ENCODE measurements around the gene MTSS2. TPM values are rescaled to one million over a fixed set of nuclear protein-coding genes. Genes with fewer than 3 reads are reported as not detected.

The MTSS2 gene
- total and polyA plus RNA-seq, 2 of the 8 experiments (the other 6 are each of a cell fraction or from before 2014, with no cell fraction given), result 23.3 to 36.7 TPM

DNA sequence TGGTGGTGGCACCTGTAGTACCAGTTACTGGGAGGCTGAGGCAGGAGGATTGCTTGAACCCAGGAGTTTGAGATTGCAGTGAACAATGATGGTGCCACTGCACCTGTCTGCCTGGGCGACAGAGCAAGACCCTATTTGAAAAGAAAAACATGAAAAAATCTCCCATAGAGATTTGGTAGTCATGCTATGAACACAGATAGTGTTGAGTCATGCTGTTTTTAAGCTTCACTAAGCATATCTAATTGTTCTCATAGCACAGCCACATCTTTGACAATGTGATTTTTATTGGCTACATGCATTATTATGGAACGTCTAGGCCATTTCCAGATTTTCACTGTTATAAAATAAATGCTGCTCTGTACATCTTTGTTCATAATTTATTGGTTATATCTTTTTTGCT is 33.5 kb downstream of the MTSS2 start (continued):
- TF ChIP-seq ATF2 (IDR thresholded peaks at IDR 0.05; ENCODE audit: low read length), result no peak

Data from H1 (cell line).